ENCODE data around the gene OSBPL2. TPM values are rescaled to one million over a fixed set of nuclear protein-coding genes. Genes with fewer than 3 reads are reported as not detected.

Gene OSBPL2
- total RNA-seq: 39.9 and 40.1 TPM in 2 replicates

GRCh38 chr20:62237801-62238568 lies at the start of gene OSBPL2:
TSS of gene OSBPL2 (plus strand) at chr20:62238521. CDS start at chr20:62256185, 17,664 bp downstream.

GRCh38 chr20:62219992-62220665 lies 18.2 kb upstream of the OSBPL2 start, which contains the start of gene HRH3:
TSS of gene HRH3 (minus strand) at chr20:62220278. CDS start at chr20:62219970, 308 bp downstream.

GRCh38 chr20:62302341-62303061 lies 64.2 kb downstream of the OSBPL2 start, which contains the start of gene ADRM1:
TSS of gene ADRM1 (plus strand) at chr20:62302997. CDS start at chr20:62303569, 572 bp downstream.

Other genes with a start within 250 kb of the OSBPL2 start
- gene TAF4, start 172.6 kb upstream of the OSBPL2 start, total RNA-seq: 3.3 and 7.3 TPM in 2 replicates
- gene LSM14B, start 116.0 kb upstream of the OSBPL2 start, total RNA-seq: 39.2 TPM in 2 replicates
- gene PSMA7, start 95.1 kb upstream of the OSBPL2 start, total RNA-seq: 320 and 348 TPM in 2 replicates
- 10.4 and 18.4 TPM in 2 replicates for gene SS18L1, start 94.8 kb upstream of the OSBPL2 start, total RNA-seq
- gene MTG2, start 55.5 kb upstream of the OSBPL2 start, total RNA-seq: 15.7 and 18.2 TPM in 2 replicates
- gene HRH3, start 18.2 kb upstream of the OSBPL2 start, total RNA-seq: not detected in 2 replicates
- gene ADRM1, start 64.5 kb downstream of the OSBPL2 start, total RNA-seq: 101 and 111 TPM in 2 replicates
- gene LAMA5, start 128.8 kb downstream of the OSBPL2 start, total RNA-seq: 6.5 and 25.0 TPM in 2 replicates
- 149 and 652 TPM in 2 replicates for gene RPS21, start 148.6 kb downstream of the OSBPL2 start, total RNA-seq
- 2.4 TPM in 2 replicates for gene CABLES2, start 168.8 kb downstream of the OSBPL2 start, total RNA-seq
- not detected in 2 replicates for gene RBBP8NL, start 189.0 kb downstream of the OSBPL2 start, total RNA-seq
- not detected in 2 replicates for gene GATA5, start 237.5 kb downstream of the OSBPL2 start, total RNA-seq

All from smooth muscle cell of the umbilical artery (primary cell).